MM.1S (cell line): Measurements from ENCODE around the gene PIK3C2G.

ENCODE experiments used
- DNase-seq: peaks from one replicate; pipeline ENCODE4 v3.0.0-alpha.2; 2015
- H2AFZ ChIP-seq: fragments of 300-600 bp; sonication (generic); 2 replicates; pipeline ENCODE4 v1.6.0; 2016; ENCODE audit warnings: antibody characterized with exemption, low read length
- H3F3A ChIP-seq: fragments of 300-600 bp; sonication (generic); 2 replicates; pipeline ENCODE4 v1.6.1; 2016; ENCODE audit warnings: mild to moderate bottlenecking, antibody characterized with exemption, low read length, moderate library complexity, mixed read lengths; ENCODE audit not compliant: insufficient read depth
- H3K27ac ChIP-seq: fragments of 300-600 bp; sonication (generic); 2 replicates; pipeline ENCODE4 v1.5.1; 2016; ENCODE audit warnings: mild to moderate bottlenecking, low read length
- H3K27me3 ChIP-seq: fragments of 300-600 bp; sonication (generic); replicated peaks from 2 replicates; pipeline ENCODE4 v1.6.0; 2016; ENCODE audit warnings: low read length; ENCODE audit not compliant: insufficient read depth
- H3K36me3 ChIP-seq: fragments of 300-600 bp; sonication (generic); replicated peaks from 2 replicates; pipeline ENCODE4 v1.6.1; 2016; ENCODE audit warnings: mild to moderate bottlenecking, low read length, mixed read lengths; ENCODE audit not compliant: insufficient read depth
- H3K4me1 ChIP-seq: fragments of 300-600 bp; sonication (generic); 2 replicates; pipeline ENCODE4 v1.6.1; 2016; ENCODE audit warnings: low read length, mixed read lengths
- H3K4me2 ChIP-seq: fragments of 300-600 bp; sonication (generic); 2 replicates; pipeline ENCODE4 v1.6.0; 2016; ENCODE audit warnings: low read depth, low read length
- H3K4me3 ChIP-seq: fragments of 300-600 bp; sonication (generic); 2 replicates; pipeline ENCODE4 v1.5.1; 2016; ENCODE audit warnings: low read length, mixed read lengths
- H3K79me2 ChIP-seq: fragments of 300-600 bp; sonication (generic); 2 replicates; pipeline ENCODE4 v1.6.1; 2016; ENCODE audit warnings: mixed run types, low read length, mixed read lengths
- H3K9ac ChIP-seq: fragments of 300-600 bp; sonication (generic); 2 replicates; pipeline ENCODE4 v1.6.1; 2016; ENCODE audit warnings: low read length, mixed read lengths
- H3K9me2 ChIP-seq: fragments of 300-600 bp; sonication (generic); replicated peaks from 2 replicates; pipeline ENCODE4 v1.6.1; 2016; ENCODE audit warnings: mild to moderate bottlenecking, low read length, mixed read lengths; ENCODE audit not compliant: insufficient read depth
- H3K9me3 ChIP-seq: fragments of 300-600 bp; sonication (generic); replicated peaks from 2 replicates; pipeline ENCODE4 v1.6.1; 2016; ENCODE audit warnings: mild to moderate bottlenecking, low read length, mixed read lengths; ENCODE audit not compliant: insufficient read depth
- H4K20me1 ChIP-seq: fragments of 300-600 bp; sonication (generic); 2 replicates; pipeline ENCODE4 v1.6.1; 2016; ENCODE audit warnings: mild to moderate bottlenecking, low read length, moderate library complexity, mixed read lengths; ENCODE audit not compliant: insufficient read depth
- EZH2 ChIP-seq: fragments of 300-600 bp; sonication (generic); optimal IDR thresholded peaks from 2 replicates; pipeline ENCODE3; 2017; ENCODE audit warnings: low read depth, mild to moderate bottlenecking, antibody characterized with exemption, low read length, mixed read lengths
- EZH2phosphoT487 ChIP-seq: fragments of 300-600 bp; sonication (generic); IDR thresholded peaks from 2 replicates; pipeline ENCODE4 v1.6.1; 2018; ENCODE audit warnings: antibody characterized with exemption, low read length
- TF ChIP-seq, protein P1 (sequence below): fragments of 300-600 bp; sonication (generic); IDR thresholded peaks from 2 replicates; pipeline ENCODE4 v1.5.1; 2016; ENCODE audit warnings: antibody characterized with exemption, low read length, mixed read lengths

PIK3C2G gene

DNA sequence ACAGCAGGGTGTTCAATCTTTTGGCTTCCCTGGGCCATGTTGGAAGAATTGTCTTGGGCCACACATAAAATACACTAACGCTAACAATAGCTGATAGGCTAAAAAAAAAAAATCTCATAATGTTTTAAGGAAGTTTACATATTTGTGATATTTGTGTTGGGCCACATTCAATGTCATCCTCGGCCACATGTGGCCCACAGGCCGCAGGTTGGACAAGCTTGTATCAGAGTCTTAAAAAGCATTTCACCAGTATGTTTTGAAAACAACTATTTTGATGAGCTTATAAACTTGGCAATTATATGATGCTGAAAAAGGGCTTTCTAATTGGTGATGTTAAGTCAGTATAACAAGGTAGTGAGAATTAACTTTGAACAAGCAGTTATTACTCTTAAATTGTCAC is 78.9 kb downstream of the PIK3C2G start:
- Histone ChIP-seq H3K9me2 (no peaks in the 10 kb centered on the region), H3K9ac (no peak overlapping the region), H3K79me2 (no peaks in the 10 kb centered on the region), H3F3A (no peaks in the 10 kb centered on the region), H3K36me3 (no peaks in the 10 kb centered on the region), H3K9me3 (no peaks in the 10 kb centered on the region), H3K27ac (no peak overlapping the region), H3K4me1 (no peaks in the 10 kb centered on the region), H2AFZ (no peak overlapping the region), H3K27me3 (no peaks in the 10 kb centered on the region), H4K20me1 (no peaks in the 10 kb centered on the region), H3K4me3 (no peak overlapping the region), H3K4me2 (no peak overlapping the region)
- DNase-seq, result no peak
- no peak for TF ChIP-seq EZH2phosphoT487
- TF ChIP-seq, protein P1, sequence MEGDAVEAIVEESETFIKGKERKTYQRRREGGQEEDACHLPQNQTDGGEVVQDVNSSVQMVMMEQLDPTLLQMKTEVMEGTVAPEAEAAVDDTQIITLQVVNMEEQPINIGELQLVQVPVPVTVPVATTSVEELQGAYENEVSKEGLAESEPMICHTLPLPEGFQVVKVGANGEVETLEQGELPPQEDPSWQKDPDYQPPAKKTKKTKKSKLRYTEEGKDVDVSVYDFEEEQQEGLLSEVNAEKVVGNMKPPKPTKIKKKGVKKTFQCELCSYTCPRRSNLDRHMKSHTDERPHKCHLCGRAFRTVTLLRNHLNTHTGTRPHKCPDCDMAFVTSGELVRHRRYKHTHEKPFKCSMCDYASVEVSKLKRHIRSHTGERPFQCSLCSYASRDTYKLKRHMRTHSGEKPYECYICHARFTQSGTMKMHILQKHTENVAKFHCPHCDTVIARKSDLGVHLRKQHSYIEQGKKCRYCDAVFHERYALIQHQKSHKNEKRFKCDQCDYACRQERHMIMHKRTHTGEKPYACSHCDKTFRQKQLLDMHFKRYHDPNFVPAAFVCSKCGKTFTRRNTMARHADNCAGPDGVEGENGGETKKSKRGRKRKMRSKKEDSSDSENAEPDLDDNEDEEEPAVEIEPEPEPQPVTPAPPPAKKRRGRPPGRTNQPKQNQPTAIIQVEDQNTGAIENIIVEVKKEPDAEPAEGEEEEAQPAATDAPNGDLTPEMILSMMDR, result no peak
- TF ChIP-seq EZH2, result no peak

DNA sequence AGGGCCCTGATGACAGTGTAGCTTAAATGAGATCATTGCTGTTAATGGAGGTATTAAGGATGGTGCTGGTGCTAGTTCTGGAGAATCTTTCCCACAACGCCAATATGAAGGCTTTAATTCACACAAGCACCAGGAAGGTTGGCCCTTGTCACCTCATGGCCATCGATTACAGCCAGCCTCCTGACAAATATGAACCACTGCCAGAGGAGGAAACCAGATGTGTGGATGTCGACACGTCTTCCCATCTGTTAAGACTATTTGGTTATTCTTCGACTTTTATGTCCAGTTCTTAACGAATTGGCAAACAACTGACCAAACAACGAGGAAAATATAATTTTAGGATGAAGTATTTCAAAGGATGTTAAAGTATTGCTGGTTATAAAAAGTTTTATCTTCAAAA is 79.5 kb downstream of the PIK3C2G start:
- Histone ChIP-seq H3F3A (no peaks in the 10 kb centered on the region), H3K27me3 (no peaks in the 10 kb centered on the region), H3K36me3 (no peaks in the 10 kb centered on the region), H2AFZ (no peak overlapping the region), H3K4me2 (no peak overlapping the region), H3K9ac (no peak overlapping the region), H3K27ac (no peak overlapping the region), H3K4me3 (no peak overlapping the region), H3K9me2 (no peaks in the 10 kb centered on the region), H3K9me3 (no peaks in the 10 kb centered on the region), H3K4me1 (no peaks in the 10 kb centered on the region), H3K79me2 (no peaks in the 10 kb centered on the region), H4K20me1 (no peaks in the 10 kb centered on the region)
- no peak for DNase-seq
- TF ChIP-seq EZH2 (no peak), EZH2phosphoT487 (no peak)
- TF ChIP-seq, protein P1, result no peak

DNA sequence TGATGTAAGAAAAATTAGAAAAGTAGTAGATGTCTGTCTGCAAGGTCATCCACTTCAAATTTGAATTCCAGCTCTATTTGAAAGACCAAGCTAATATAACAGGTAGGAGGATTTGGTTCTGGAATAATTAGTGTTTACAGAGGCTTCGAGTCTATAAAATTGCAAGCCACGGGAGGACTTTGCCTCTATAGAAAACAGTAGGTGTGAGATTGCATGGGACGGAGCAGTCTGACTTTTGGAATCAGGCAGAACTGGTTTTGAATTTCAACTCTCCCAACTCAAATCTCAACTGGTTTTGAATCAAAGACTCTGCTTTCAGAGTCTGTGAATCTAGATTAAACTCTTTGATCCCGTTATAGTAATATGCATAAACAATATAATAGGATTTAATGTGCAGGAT is 82.4 kb downstream of the PIK3C2G start:
- H3K27me3 ChIP-seq, result no peaks in the 10 kb centered on the region
- no peaks in the 10 kb centered on the region for H3K9me3 ChIP-seq
- H3K79me2 ChIP-seq, result no peaks in the 10 kb centered on the region
- H3K27ac ChIP-seq, result no peak overlapping the region
- H3K4me2 ChIP-seq, result no peak overlapping the region
- H3K36me3 ChIP-seq, result no peaks in the 10 kb centered on the region
- TF ChIP-seq, protein P1, result no peak
- no peak for TF ChIP-seq EZH2
- no peak for TF ChIP-seq EZH2phosphoT487
- H3K4me3 ChIP-seq, result no peak overlapping the region
- H3K4me1 ChIP-seq, result no peaks in the 10 kb centered on the region
- H2AFZ ChIP-seq, result no peak overlapping the region
- no peak overlapping the region for H3K9ac ChIP-seq
- no peaks in the 10 kb centered on the region for H3K9me2 ChIP-seq
- no peaks in the 10 kb centered on the region for H4K20me1 ChIP-seq
- DNase-seq, result no peak
- no peaks in the 10 kb centered on the region for H3F3A ChIP-seq
